ENCODE results near the gene C9orf57.
"Not testable (repeated sequence)": the region's sequence is repeated elsewhere in the genome, so short reads cannot be mapped to it uniquely, and the experiment has no call there.

Gene C9orf57

GRCh38 chr9:72029986-72030385 lies 30.4 kb downstream of the C9orf57 start:
- in situ Hi-C loops (cut with HindIII; ENCODE audit: low sequenced_read_pairs) = loop anchor here (10.0 kb wide), 1 partner anchor 225 kb away; no protein-coding TSS in a partner anchor
- DNase-seq (ENCODE audit: low read depth) = no peak
- no peak for TF ChIP-seq CTCF (IDR thresholded peaks at IDR 0.05; ENCODE audit: low read depth, low read length, missing control alignments)
- H3K4me3 ChIP-seq (ENCODE audit: low read depth, low read length) = no peak overlapping the region

GRCh38 chr9:72025906-72026305 lies 34.5 kb downstream of the C9orf57 start:
- DNase-seq (ENCODE audit: low read depth) = no peak
- no peak for TF ChIP-seq CTCF (IDR thresholded peaks at IDR 0.05; ENCODE audit: low read depth, low read length, missing control alignments)
- no peak overlapping the region for H3K4me3 ChIP-seq (ENCODE audit: low read depth, low read length)
- in situ Hi-C loops (cut with HindIII; ENCODE audit: low sequenced_read_pairs) = loop anchor here (10.0 kb wide), 1 partner anchor 221 kb away; no protein-coding TSS in a partner anchor

GRCh38 chr9:72023596-72023995 lies 36.8 kb downstream of the C9orf57 start:
- in situ Hi-C loops (cut with HindIII; ENCODE audit: low sequenced_read_pairs) = loop anchor here (10.0 kb wide), 1 partner anchor 219 kb away; no protein-coding TSS in a partner anchor
- TF ChIP-seq CTCF (IDR thresholded peaks at IDR 0.05; ENCODE audit: low read depth, low read length, missing control alignments) = no peak
- H3K4me3 ChIP-seq (ENCODE audit: low read depth, low read length) = no peak overlapping the region
- DNase-seq (ENCODE audit: low read depth) = no peak

- no peak overlapping the region for H3K4me3 ChIP-seq (ENCODE audit: low read depth, low read length)
- TF ChIP-seq CTCF (IDR thresholded peaks at IDR 0.05; ENCODE audit: low read depth, low read length, missing control alignments) = no peak
- peak; percentile 8 for DNase-seq (ENCODE audit: low read depth)
- in situ Hi-C loops (cut with HindIII; ENCODE audit: low sequenced_read_pairs) = loop anchor here (10.0 kb wide), 1 partner anchor 218 kb away; no protein-coding TSS in a partner anchor
These were observed 37.6 kb downstream of the C9orf57 start for GRCh38 chr9:72022841-72023240.

GRCh38 chr9:72013292-72013760 lies 47.1 kb downstream of the C9orf57 start:
- TF ChIP-seq CTCF (IDR thresholded peaks at IDR 0.05; ENCODE audit: low read depth, low read length, missing control alignments) = no peak
- in situ Hi-C loops (cut with HindIII; ENCODE audit: low sequenced_read_pairs) = no loop called here
- no peak for DNase-seq (ENCODE audit: low read depth)
- H3K4me3 ChIP-seq (ENCODE audit: low read depth, low read length) = no peak overlapping the region

GRCh38 chr9:72012646-72013045 lies 47.8 kb downstream of the C9orf57 start:
- no peak overlapping the region for H3K4me3 ChIP-seq (ENCODE audit: low read depth, low read length)
- in situ Hi-C loops (cut with HindIII; ENCODE audit: low sequenced_read_pairs) = no loop called here
- TF ChIP-seq CTCF (IDR thresholded peaks at IDR 0.05; ENCODE audit: low read depth, low read length, missing control alignments) = no peak
- DNase-seq (ENCODE audit: low read depth) = no peak

GRCh38 chr9:72007726-72008125 lies 52.7 kb downstream of the C9orf57 start:
- H3K4me3 ChIP-seq (ENCODE audit: low read depth, low read length); DNase-seq (ENCODE audit: low read depth); in situ Hi-C loops (cut with HindIII; ENCODE audit: low sequenced_read_pairs): not testable (repeated sequence)
